H9 (cell line): ENCODE measurements around the gene BFSP2. TPM values are rescaled to one million over a fixed set of nuclear protein-coding genes. Genes with fewer than 3 reads are reported as not detected.

ENCODE experiments used
- DNase-seq: peaks from one replicate; pipeline ENCODE4 v3.0.0-alpha.2; 2017
- H2AFZ ChIP-seq: one replicate; pipeline ENCODE4 v1.6.1; 2013; ENCODE audit warnings: mild to moderate bottlenecking, low read length, control low read depth, moderate library complexity
- H2AK5ac ChIP-seq: 2 replicates; pipeline ENCODE4 v1.6.1; 2013; ENCODE audit warnings: low read length, control low read depth, mixed read lengths; ENCODE audit not compliant: insufficient read length
- H2BK120ac ChIP-seq: one replicate; pipeline ENCODE4 v1.6.1; 2013; ENCODE audit warnings: low read depth, mild to moderate bottlenecking, low read length, control low read depth, inconsistent platforms; ENCODE audit not compliant: poor library complexity, severe bottlenecking
- H2BK12ac ChIP-seq: 2 replicates; pipeline ENCODE4 v1.6.1; 2013; ENCODE audit warnings: low read length, control low read depth, mixed read lengths, low read depth; ENCODE audit not compliant: insufficient read length
- H2BK15ac ChIP-seq: 2 replicates; pipeline ENCODE4 v1.6.1; 2013; ENCODE audit warnings: low read depth, low read length, control low read depth
- H2BK20ac ChIP-seq: one replicate; pipeline ENCODE4 v1.6.1; 2013; ENCODE audit warnings: low read depth, mild to moderate bottlenecking, low read length, control low read depth, inconsistent platforms; ENCODE audit not compliant: poor library complexity, severe bottlenecking
- H2BK5ac ChIP-seq: 2 replicates; pipeline ENCODE4 v1.6.1; 2013; ENCODE audit warnings: low read length, control low read depth, mixed read lengths; ENCODE audit not compliant: insufficient read length
- H3K14ac ChIP-seq: 2 replicates; pipeline ENCODE4 v1.6.1; 2013; ENCODE audit warnings: low read length, control low read depth; ENCODE audit not compliant: insufficient read depth
- H3K18ac ChIP-seq: 2 replicates; pipeline ENCODE4 v1.6.1; 2013; ENCODE audit warnings: low read depth, mild to moderate bottlenecking, mixed read lengths, low read length, control low read depth; ENCODE audit not compliant: insufficient read length
- H3K23ac ChIP-seq: 2 replicates; pipeline ENCODE4 v1.6.1; 2013; ENCODE audit warnings: low read length, control low read depth, mixed read lengths, low read depth; ENCODE audit not compliant: insufficient read length
- H3K23me2 ChIP-seq: 2 replicates; pipeline ENCODE4 v1.6.1; 2013; ENCODE audit warnings: low read depth, mild to moderate bottlenecking, mixed read lengths, low read length, control low read depth; ENCODE audit not compliant: insufficient read length, poor library complexity, severe bottlenecking
- H3K27ac ChIP-seq: 2 replicates; pipeline ENCODE4 v1.5.1; 2013; ENCODE audit warnings: low read length, control low read depth, mixed read lengths, low read depth; ENCODE audit not compliant: insufficient read length
- H3K27me3 ChIP-seq: 2 replicates; pipeline ENCODE4 v1.6.1; 2013; ENCODE audit warnings: low read length, control low read depth, inconsistent platforms; ENCODE audit not compliant: insufficient read depth
- H3K4ac ChIP-seq: 2 replicates; pipeline ENCODE4 v1.6.1; 2013; ENCODE audit warnings: low read depth, mild to moderate bottlenecking, control low read depth, inconsistent platforms, low read length, moderate library complexity
- H3K4me1 ChIP-seq: 2 replicates; pipeline ENCODE4 v1.6.1; 2013; ENCODE audit warnings: low read length, control low read depth, inconsistent platforms; ENCODE audit not compliant: insufficient read depth
- H3K4me2 ChIP-seq: 2 replicates; pipeline ENCODE4 v1.6.1; 2013; ENCODE audit warnings: low read length, control low read depth, mixed read lengths; ENCODE audit not compliant: insufficient read length, insufficient read depth
- H3K56ac ChIP-seq: 2 replicates; pipeline ENCODE4 v1.6.1; 2013; ENCODE audit warnings: low read depth, mild to moderate bottlenecking, mixed read lengths, low read length, control low read depth; ENCODE audit not compliant: insufficient read length
- H3K79me1 ChIP-seq: 2 replicates; pipeline ENCODE4 v1.6.1; 2013; ENCODE audit warnings: low read depth, mild to moderate bottlenecking, moderate library complexity, low read length, control low read depth, inconsistent platforms; ENCODE audit not compliant: insufficient read depth, poor library complexity, severe bottlenecking
- H3K79me2 ChIP-seq: 2 replicates; pipeline ENCODE4 v1.6.1; 2013; ENCODE audit warnings: low read length, control low read depth, inconsistent platforms; ENCODE audit not compliant: insufficient read depth
- H3K9ac ChIP-seq: 2 replicates; pipeline ENCODE4 v1.6.1; 2013; ENCODE audit warnings: low read length, control low read depth, mixed read lengths; ENCODE audit not compliant: insufficient read length; ENCODE audit errors: extremely low read depth
- H3K9me3 ChIP-seq: one replicate; pipeline ENCODE4 v1.6.1; 2013; ENCODE audit warnings: low read depth, low read length, inconsistent platforms; ENCODE audit not compliant: control insufficient read depth
- H3T11ph ChIP-seq: one replicate; pipeline ENCODE4 v1.6.1; 2013; ENCODE audit warnings: mild to moderate bottlenecking, low read length, control low read depth, inconsistent platforms
- H4K20me1 ChIP-seq: one replicate; pipeline ENCODE4 v1.6.1; 2013; ENCODE audit not compliant: control insufficient read depth, insufficient read length, insufficient read depth
- H4K5ac ChIP-seq: 2 replicates; pipeline ENCODE4 v1.6.1; 2013; ENCODE audit warnings: low read depth, mild to moderate bottlenecking, mixed read lengths, low read length, control low read depth; ENCODE audit not compliant: insufficient read length
- H4K8ac ChIP-seq: replicated peaks from 2 replicates; pipeline ENCODE4 v1.6.1; 2013; ENCODE audit warnings: low read length, control low read depth, mixed read lengths, low read depth; ENCODE audit not compliant: insufficient read length
- H4K91ac ChIP-seq: 2 replicates; pipeline ENCODE4 v1.6.1; 2013; ENCODE audit warnings: low read depth, mild to moderate bottlenecking, moderate library complexity, mixed read lengths, low read length, control low read depth; ENCODE audit not compliant: insufficient read length
- H3K27ac Mint-ChIP-seq, 3 experiments: 2 replicates in 2 of 3; 3 replicates in 1 of 3; pipeline ENCODE4 v1.8.0; 2020 to 2021; ENCODE audit warnings: mixed read lengths in 3 of 3, mild to moderate bottlenecking in 1 of 3, moderate library complexity in 1 of 3
- H3K27me3 Mint-ChIP-seq: 2 replicates; pipeline ENCODE4 v1.8.0; 2021; ENCODE audit warnings: low read depth, mild to moderate bottlenecking, moderate library complexity, mixed read lengths
- H3K36me3 Mint-ChIP-seq, 3 experiments: 2 replicates in 2 of 3; 3 replicates in 1 of 3; pipeline ENCODE4 v1.8.0; 2020 to 2021; ENCODE audit warnings: low read depth in 3 of 3, mixed read lengths in 3 of 3; ENCODE audit not compliant: insufficient read depth in 1 of 3
- H3K4me1 Mint-ChIP-seq, 2 experiments: 2 replicates each; pipeline ENCODE4 v1.8.0; 2020; ENCODE audit warnings: mixed read lengths in 2 of 2
- H3K4me3 Mint-ChIP-seq, 2 experiments: 2 replicates in 1 of 2; 3 replicates in 1 of 2; pipeline ENCODE4 v1.8.0; 2020 to 2021; ENCODE audit warnings: mild to moderate bottlenecking in 2 of 2, mixed read lengths in 2 of 2, moderate library complexity in 1 of 2
- H3K9me3 Mint-ChIP-seq, 2 experiments: 2 replicates in 1 of 2; 3 replicates in 1 of 2; pipeline ENCODE4 v1.8.0; 2020; ENCODE audit warnings: mild to moderate bottlenecking in 2 of 2, mixed read lengths in 2 of 2, moderate library complexity in 1 of 2
- CTCF ChIP-seq: fragments of 200-600 bp; sonication (generic); conservative IDR thresholded peaks from 3 replicates; pipeline ENCODE4 v1.8.0; 2021; ENCODE audit warnings: antibody characterized with exemption, mild to moderate bottlenecking
- WGBS: extraction: QIAGEN DNeasy Blood & Tissue Kit; methylation state at CpG from one replicate; pipeline ENCODE4 v1.1.7; 2013; ENCODE audit warnings: missing lambda C conversion rate, low lambda C conversion rate, mixed read lengths; ENCODE audit not compliant: insufficient read length; ENCODE audit errors: extremely low coverage; 5-methylcytosine and 5-hydroxymethylcytosine counted together
- total RNA-seq: library from RNA; stranded (reverse); gene quantifications from 2 replicates; pipeline ENCODE4 v1.2.1, GENCODE V29; 2021

The BFSP2 gene
- total RNA-seq, 1 experiment from 2014 or later = not detected

GRCh38 chr3:133463347-133463860 lies 63.5 kb downstream of the BFSP2 start:
- no CpG with 5 or more reads among the region's 8 CpGs for WGBS
- no peaks in the 10 kb centered on the region for H4K20me1 ChIP-seq
- no peak overlapping the region for H3K4ac ChIP-seq
- H4K5ac ChIP-seq = no peak overlapping the region
- no peak overlapping the region for H3K9ac ChIP-seq
- no peak overlapping the region for H2AFZ ChIP-seq
- no peaks in the 10 kb centered on the region for H3K9me3 Mint-ChIP-seq
- no peaks in the 10 kb centered on the region for H3K36me3 Mint-ChIP-seq
- no peak overlapping the region for H2AK5ac ChIP-seq
- no peaks in the 10 kb centered on the region for H3K27me3 ChIP-seq
- H4K8ac ChIP-seq = no peak overlapping the region
- no peaks in the 10 kb centered on the region for H3K79me2 ChIP-seq
- H2BK20ac ChIP-seq = no peak overlapping the region
- H2BK12ac ChIP-seq = no peak overlapping the region
- no peak overlapping the region for H3K23ac ChIP-seq
- H3T11ph ChIP-seq = no peak overlapping the region
- no peak overlapping the region for H3K18ac ChIP-seq
- no peak overlapping the region for H3K27ac Mint-ChIP-seq
- no peaks in the 10 kb centered on the region for H3K27me3 Mint-ChIP-seq
- H3K79me1 ChIP-seq = no peaks in the 10 kb centered on the region
- H2BK5ac ChIP-seq = no peak overlapping the region
- peaks cover 2% of the 10 kb centered on the region; the same call in 1 of the 2 replicates for H3K4me1 ChIP-seq
- H3K27ac ChIP-seq = no peak overlapping the region
- no peak overlapping the region for H3K4me3 Mint-ChIP-seq
- no peak for DNase-seq
- no peak overlapping the region for H2BK15ac ChIP-seq
- H3K23me2 ChIP-seq = no peaks in the 10 kb centered on the region
- peaks cover 15 to 25% of the 10 kb centered on the region in 2 experiments for H3K4me1 Mint-ChIP-seq
- H4K91ac ChIP-seq = no peak overlapping the region
- no peak overlapping the region for H2BK120ac ChIP-seq
- no peak overlapping the region for H3K14ac ChIP-seq
- no peak overlapping the region for H3K56ac ChIP-seq
- no peak for TF ChIP-seq CTCF
- H3K9me3 ChIP-seq = no peaks in the 10 kb centered on the region
- no peak overlapping the region for H3K4me2 ChIP-seq
